GM21723 (cell line): ENCODE results near the gene SART3.

Experiments
- ATAC-seq: cut with Tn5 transposase; IDR thresholded peaks from one replicate; pipeline ENCODE4 v1.9.1; 2021; ENCODE audit warnings: mild to moderate bottlenecking, moderate library complexity; ENCODE audit not compliant: unreplicated experiment

SART3 gene

GRCh38 chr12:108560752-108561719, at the start of gene SART3:
SART3 (minus strand) TSS chr12:108561173; CDS start chr12:108561154, 19 bp downstream.
- peak; percentile 46 for ATAC-seq

- no peak for ATAC-seq
These were observed 49.4 kb upstream of the SART3 start for GRCh38 chr12:108610336-108610815.

- no peak for ATAC-seq
These were observed 48.8 kb upstream of the SART3 start for GRCh38 chr12:108609537-108610335.

GRCh38 chr12:108608616-108609015, 47.6 kb upstream of the SART3 start:
- no peak for ATAC-seq

GRCh38 chr12:108607981-108608600, 47.1 kb upstream of the SART3 start:
- no peak for ATAC-seq

- no peak for ATAC-seq
These were observed 45.5 kb upstream of the SART3 start for GRCh38 chr12:108606492-108606891.

GRCh38 chr12:108605690-108606406, 44.9 kb upstream of the SART3 start:
- no peak for ATAC-seq

- ATAC-seq = no peak
These were observed 44.2 kb upstream of the SART3 start for GRCh38 chr12:108605000-108605689.

- no peak for ATAC-seq
These were observed 43.4 kb upstream of the SART3 start for GRCh38 chr12:108604208-108604941.

- no peak for ATAC-seq
These were observed 42.8 kb upstream of the SART3 start for GRCh38 chr12:108603743-108604142.

- no peak for ATAC-seq
These were observed 42.2 kb upstream of the SART3 start for GRCh38 chr12:108602976-108603704.

- no peak for ATAC-seq
These were observed 41.3 kb upstream of the SART3 start for GRCh38 chr12:108602209-108602705.

- ATAC-seq = no peak
These were observed 39.7 kb upstream of the SART3 start for GRCh38 chr12:108600702-108601007.

- no peak for ATAC-seq
These were observed 39.2 kb upstream of the SART3 start for GRCh38 chr12:108599948-108600701.

GRCh38 chr12:108599541-108599940, 38.6 kb upstream of the SART3 start:
- ATAC-seq = no peak

GRCh38 chr12:108598553-108599250, 37.7 kb upstream of the SART3 start:
- no peak for ATAC-seq
